K562 (cell line): ENCODE data around the gene RGS12. TPM values are rescaled to one million over a fixed set of nuclear protein-coding genes. Genes with fewer than 3 reads are reported as not detected.

ENCODE experiments used
- ID3 ChIP-seq, 2 experiments: fragments of 250-450 bp in 1 of 2; fragments of 450-650 bp in 1 of 2; sonication (Bioruptor Pico) in 1 of 2; IDR thresholded peaks; 2 replicates each; pipeline versions ENCODE4 v1.6.1 to v1.8.0; 2016 to 2021; ENCODE audit warnings: mild to moderate bottlenecking in 2 of 2, moderate library complexity in 2 of 2, missing compliant biosample characterization in 1 of 2, missing genetic modification characterization in 1 of 2
- KLF6 ChIP-seq: fragments of 250-450 bp; sonication (Bioruptor Pico); IDR thresholded peaks from 2 replicates; pipeline ENCODE4 v1.4.0; 2020; ENCODE audit warnings: mild to moderate bottlenecking, moderate library complexity, borderline replicate concordance
- MED1 ChIP-seq: sonication (generic); formaldehyde crosslinking; IDR thresholded peaks from 2 replicates; pipeline ENCODE4 v1.8.1; 2023; ENCODE audit warnings: missing genetic modification reagents, borderline replicate concordance
- RCOR1 ChIP-seq, 2 experiments: IDR thresholded peaks; 2 replicates each; pipeline ENCODE4 v1.6.1; 2012; ENCODE audit warnings: low read depth in 2 of 2, low read length in 2 of 2, borderline replicate concordance in 1 of 2, improper control_type of control experiment in 1 of 2
- RERE ChIP-seq: sonication (generic); formaldehyde crosslinking; IDR thresholded peaks from 2 replicates; pipeline ENCODE4 v1.8.0; 2023; ENCODE audit warnings: missing genetic modification reagents, mild to moderate bottlenecking, borderline replicate concordance
- STAT5B ChIP-seq: fragments of 250-450 bp; sonication (Bioruptor Pico); IDR thresholded peaks from 2 replicates; pipeline ENCODE4 v1.8.0; 2021; ENCODE audit warnings: mild to moderate bottlenecking, inconsistent platforms
- TAF7 ChIP-seq: fragments of 450-650 bp; IDR thresholded peaks from 2 replicates; pipeline ENCODE4 v1.6.1; 2016; ENCODE audit warnings: missing genetic modification characterization, missing compliant biosample characterization
- ZNF57 ChIP-seq: fragments of 450-650 bp; formaldehyde crosslinking; IDR thresholded peaks from 2 replicates; pipeline ENCODE4 v1.4.0; 2020; ENCODE audit warnings: mild to moderate bottlenecking, moderate library complexity
- polyA plus RNA-seq, 8 experiments: library from polyadenylated mRNA; depleted of rRNA in 4 of 8; stranded (reverse) in 5 of 8; unstranded in 3 of 8; fragments of >200 nt; fragmentation: Nextera tagmentation in 2 of 8; fragmentation: Illumina TruSeq in 1 of 8; extraction: Ambion mirVana in 2 of 8; extraction: Trizol in 1 of 8; gene quantifications; 2 replicates each; pipeline versions ENCODE4 v1.2.1 to v1.2.3, GENCODE V29; 2011 to 2014; ENCODE audit warnings: inconsistent platforms in 1 of 8, missing spikeins in 1 of 8
- total RNA-seq, 7 experiments: library from RNA; depleted of rRNA in 6 of 7; stranded (reverse); fragments of >200 nt in 6 of 7; fragmentation: Illumina TruSeq in 2 of 7; extraction: Trizol in 2 of 7; gene quantifications; 2 replicates each; pipeline versions ENCODE4 v1.2.1 to v1.2.3, GENCODE V29; 2011 to 2021; ENCODE audit warnings: low replicate concordance in 1 of 7

The RGS12 gene
- total and polyA plus RNA-seq, 9 of the 15 experiments (the other 6 are each of a cell fraction or from before 2014, with no cell fraction given): 0.30 to 8.8 (median 5.5) TPM

GRCh38 chr4:3250956-3251690 is 41.7 kb upstream of the RGS12 start (continued):
- no peak for TF ChIP-seq RERE
- no peak for TF ChIP-seq KLF6 (CRISPR knock-in tag)
- TF ChIP-seq MED1 (CRISPR knock-in tag): no peak
- TF ChIP-seq ZNF57 (CRISPR knock-in tag): no peak
- TF ChIP-seq TAF7: no peak
- TF ChIP-seq STAT5B (CRISPR knock-in tag): no peak
- no peak for TF ChIP-seq RCOR1 (IDR thresholded peaks at IDR 0.05; ENCODE audit: borderline replicate concordance in 1 of 2, low read depth in 2 of 2, low read length in 2 of 2)
- no peak for TF ChIP-seq ID3 (CRISPR knock-in tag; IDR thresholded peaks at IDR 0.05)
- TF ChIP-seq ID3 (tag; IDR thresholded peaks at IDR 0.05): no peak
